Ovary (tissue), 9 donors: Measurements from ENCODE around the gene FDX1. TPM values are rescaled to one million over a fixed set of nuclear protein-coding genes. Genes with fewer than 3 reads are reported as not detected.

Source experiments
- DNase-seq, 5 donors: peaks; one replicate each; pipeline ENCODE4 v3.0.0-alpha.2; 2019 to 2020
- H3K27ac ChIP-seq, 2 donors: fragments of 200-600 bp; one replicate each; pipeline versions ENCODE4 v1.5.1 to v1.8.0; 2019 to 2022
- H3K27me3 ChIP-seq: fragments of 200-600 bp; one replicate; pipeline ENCODE4 v1.8.0; 2022
- H3K36me3 ChIP-seq: fragments of 200-600 bp; sonication (generic); one replicate; pipeline ENCODE4 v1.5.1; 2019
- H3K4me1 ChIP-seq: one replicate; pipeline ENCODE4 v1.8.1; 2013; ENCODE audit warnings: mild to moderate bottlenecking, moderate library complexity; ENCODE audit not compliant: insufficient read depth
- H3K4me3 ChIP-seq: fragments of 200-600 bp; sonication (generic); one replicate; pipeline ENCODE4 v1.5.1; 2017
- H3K9me3 ChIP-seq, 2 donors: fragments of 200-600 bp in 1 of 2; sonication (generic) in 1 of 2; one replicate each; pipeline versions ENCODE4 v1.5.1 to v1.8.1; 2013 to 2019; ENCODE audit warnings: mild to moderate bottlenecking in 1 of 2, moderate library complexity in 1 of 2
- EP300 ChIP-seq: sonication (generic); formaldehyde crosslinking; IDR thresholded peaks from one replicate; pipeline ENCODE4 v1.6.1; 2017; ENCODE audit warnings: antibody characterized with exemption
- POLR2A ChIP-seq: fragments of 450-650 bp; IDR thresholded peaks from one replicate; pipeline ENCODE4 v1.6.1; 2017; ENCODE audit warnings: antibody characterized with exemption, mild to moderate bottlenecking, moderate library complexity
- WGBS, 3 donors: extraction: QIAGEN DNeasy Blood & Tissue Kit in 1 of 3; methylation state at CpG; one replicate each; pipeline versions ENCODE4 v1.1.5 to v1.1.7; 2013 to 2017; 5-methylcytosine and 5-hydroxymethylcytosine counted together
- intact Hi-C, 4 donors: fragments of 100-400 bp; cut with DNase I; formaldehyde crosslinking; loops; one replicate each; pipeline versions ENCODE4 v1.11.0 to v1.15.1; 2022 to 2023
- polyA plus RNA-seq, 2 donors: library from polyadenylated mRNA; stranded (reverse); fragments of 200-250 nt in 1 of 2; fragments of 350-450 nt in 1 of 2; fragmentation: Illumina TruSeq in 1 of 2; extraction: RNeasy Lipid Tissue Mini Kit (QIAGEN cat#74804) in 1 of 2; gene quantifications; one replicate each; pipeline ENCODE4 v1.2.3, GENCODE V29; 2013 to 2014
- total RNA-seq, 7 donors: library from RNA; depleted of rRNA in 2 of 7; stranded (reverse); fragments of >200 nt in 2 of 7; fragmentation: NEBNext Ultra II Directional in 3 of 7; extraction: Animal tissue kit (Norgen Biotek cat#: 25700) in 3 of 7; gene quantifications; one replicate each; pipeline versions ENCODE4 v1.1.0 to v1.2.4, GENCODE V29; 2016 to 2023
- TF ChIP-seq, protein P1 (sequence below), 3 donors: fragments of 450-650 bp in 2 of 3; fragments of 200-600 bp in 1 of 3; IDR thresholded peaks; one replicate each; pipeline versions ENCODE4 v1.5.1 to v1.8.0; 2016 to 2022; ENCODE audit warnings: antibody characterized with exemption in 3 of 3, mild to moderate bottlenecking in 1 of 3
- donor health status: DM: no; HTN: no; CAD: no; lungs with moderate emphysema.
- donor health status: DM: no; HTN: no; CAD: no.
- donor health status: Bipolar disorder and iron deficiency.
- donor health status: DM: yes; HTN: yes; CAD: no.
- donor health status: DM: no; HTN: no; CAD: no.
- donor health status: DM: yes; HTN: yes; CAD: no.

FDX1 gene
- total and polyA plus RNA-seq, 9 donors, result 8.3 to 184 (median 13.1) TPM

DNA sequence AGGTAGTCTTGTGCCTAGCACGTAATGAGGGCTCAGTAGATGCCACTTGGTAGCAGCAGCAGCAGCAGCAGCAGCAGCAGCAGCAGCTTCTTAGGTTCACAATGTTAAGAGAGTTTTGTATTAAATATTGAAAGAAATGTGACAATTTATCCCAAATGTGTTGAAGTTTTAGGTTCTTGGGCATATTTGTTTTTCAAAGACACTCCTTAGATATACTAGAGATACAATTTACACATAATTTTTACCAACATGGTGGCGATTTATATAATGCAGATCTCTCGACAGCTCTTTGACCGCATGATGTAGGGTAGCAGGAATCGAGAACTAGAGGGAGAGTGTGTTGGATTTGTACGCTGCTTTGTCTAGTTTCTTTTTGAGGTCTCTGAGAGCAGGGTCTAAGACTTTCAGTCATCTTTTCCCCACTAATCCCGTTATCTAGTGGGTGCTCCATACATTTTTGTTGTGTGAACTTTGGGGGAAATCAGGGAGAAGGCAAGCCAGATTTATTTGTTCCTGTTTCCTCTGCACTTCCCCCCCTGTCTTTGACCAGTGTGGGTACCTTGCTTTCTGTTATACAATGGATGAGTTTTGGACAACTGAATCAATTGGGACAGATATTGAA, 1.4 kb downstream of the FDX1 start:
- Histone ChIP-seq H3K36me3 (no peaks in the 10 kb centered on the region), H3K4me1 (peaks cover 3% of the 10 kb centered on the region), H3K9me3 (no peaks in the 10 kb centered on the region), H3K27ac (no peak overlapping the region), H3K4me3 (peak overlapping the region; percentile 79), H3K27me3 (no peaks in the 10 kb centered on the region)
- 18 to 32% (median 27%) methylated on average over 7 of the region's 7 CpGs for WGBS, 3 donors
- DNase-seq, result no peak
- TF ChIP-seq, protein P1, sequence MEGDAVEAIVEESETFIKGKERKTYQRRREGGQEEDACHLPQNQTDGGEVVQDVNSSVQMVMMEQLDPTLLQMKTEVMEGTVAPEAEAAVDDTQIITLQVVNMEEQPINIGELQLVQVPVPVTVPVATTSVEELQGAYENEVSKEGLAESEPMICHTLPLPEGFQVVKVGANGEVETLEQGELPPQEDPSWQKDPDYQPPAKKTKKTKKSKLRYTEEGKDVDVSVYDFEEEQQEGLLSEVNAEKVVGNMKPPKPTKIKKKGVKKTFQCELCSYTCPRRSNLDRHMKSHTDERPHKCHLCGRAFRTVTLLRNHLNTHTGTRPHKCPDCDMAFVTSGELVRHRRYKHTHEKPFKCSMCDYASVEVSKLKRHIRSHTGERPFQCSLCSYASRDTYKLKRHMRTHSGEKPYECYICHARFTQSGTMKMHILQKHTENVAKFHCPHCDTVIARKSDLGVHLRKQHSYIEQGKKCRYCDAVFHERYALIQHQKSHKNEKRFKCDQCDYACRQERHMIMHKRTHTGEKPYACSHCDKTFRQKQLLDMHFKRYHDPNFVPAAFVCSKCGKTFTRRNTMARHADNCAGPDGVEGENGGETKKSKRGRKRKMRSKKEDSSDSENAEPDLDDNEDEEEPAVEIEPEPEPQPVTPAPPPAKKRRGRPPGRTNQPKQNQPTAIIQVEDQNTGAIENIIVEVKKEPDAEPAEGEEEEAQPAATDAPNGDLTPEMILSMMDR (IDR thresholded peaks at IDR 0.05), result no peak
- no peak for TF ChIP-seq POLR2A
- no peak for TF ChIP-seq EP300
- intact Hi-C loops, result loop anchor here in 3 of 4 donors (5.0 to 10.0 kb wide), 4 partner anchors 54 to 476 kb away; no protein-coding TSS in a partner anchor

DNA sequence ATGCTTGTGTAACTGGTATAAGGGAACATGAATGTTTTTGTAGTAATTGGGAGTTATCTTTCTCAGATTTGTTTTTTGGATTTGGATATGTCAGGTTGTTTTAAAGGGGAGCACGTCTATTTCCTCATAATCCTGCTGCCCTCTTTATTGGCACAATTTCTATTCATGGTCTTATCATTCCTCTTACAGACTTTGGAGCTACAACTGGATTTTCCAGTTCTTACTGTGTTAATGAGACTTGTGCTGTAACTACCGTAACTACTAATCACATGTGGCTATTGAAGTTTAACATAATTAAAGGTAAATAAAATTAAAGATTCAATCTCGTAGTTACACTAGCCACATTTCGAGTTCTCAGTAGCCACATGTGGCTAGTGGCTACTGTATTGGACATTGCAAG, 1.9 kb downstream of the FDX1 start:
- Histone ChIP-seq H3K27ac (no peak overlapping the region), H3K27me3 (no peaks in the 10 kb centered on the region), H3K4me3 (peak overlapping the region; percentile 79), H3K9me3 (no peaks in the 10 kb centered on the region), H3K36me3 (no peaks in the 10 kb centered on the region), H3K4me1 (peaks cover 3% of the 10 kb centered on the region)
- intact Hi-C loops, result loop anchor here in 3 of 4 donors (5.0 to 10.0 kb wide), 4 partner anchors 54 to 477 kb away; no protein-coding TSS in a partner anchor
- DNase-seq, result no peak
- TF ChIP-seq EP300, result no peak
- TF ChIP-seq, protein P1 (IDR thresholded peaks at IDR 0.05), result no peak
- no peak for TF ChIP-seq POLR2A
- WGBS, 3 donors, result 61 to 72% (median 63%) methylated on average over 4 of the region's 4 CpGs

DNA sequence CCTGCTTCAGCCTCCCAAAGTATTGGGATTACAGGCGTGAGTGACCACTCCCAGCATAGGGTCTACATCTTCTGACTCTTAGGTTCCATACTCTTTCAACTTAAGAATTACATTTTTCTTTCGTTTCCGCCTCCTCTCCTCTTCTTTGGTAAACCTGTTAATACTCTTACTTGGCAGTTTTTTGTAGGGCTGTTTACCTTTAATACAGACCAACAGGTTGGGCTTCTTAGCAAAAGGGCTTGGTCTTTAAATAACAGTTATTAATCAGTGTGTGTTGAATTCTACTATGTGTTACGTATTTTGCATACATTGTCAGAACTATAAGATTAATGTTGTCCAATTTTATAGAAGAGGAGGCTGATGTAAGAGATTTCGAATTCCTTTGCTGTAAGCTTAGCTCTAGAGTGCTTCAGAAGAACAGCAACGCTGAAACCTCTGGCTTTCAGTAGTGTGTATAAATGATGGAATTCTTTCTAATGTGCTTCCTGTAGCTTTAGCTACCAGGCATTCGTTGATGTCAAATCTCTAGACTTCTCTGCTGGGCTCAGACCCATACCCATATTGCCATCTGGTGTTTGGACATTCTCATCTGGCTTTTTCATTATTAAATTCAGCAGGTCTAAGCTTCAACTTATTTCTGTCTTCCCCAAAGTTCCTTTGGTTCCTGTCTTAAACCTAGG, 3.1 kb downstream of the FDX1 start:
- no peak for TF ChIP-seq EP300
- TF ChIP-seq, protein P1 (IDR thresholded peaks at IDR 0.05), result no peak
- TF ChIP-seq POLR2A, result no peak
- Histone ChIP-seq H3K4me3 (no peak overlapping the region), H3K36me3 (no peaks in the 10 kb centered on the region), H3K4me1 (peaks cover 3% of the 10 kb centered on the region), H3K9me3 (no peaks in the 10 kb centered on the region), H3K27me3 (no peaks in the 10 kb centered on the region), H3K27ac (no peak overlapping the region)
- DNase-seq, result no peak
- intact Hi-C loops, result loop anchor here in 3 of 4 donors (5.0 to 10.0 kb wide), 4 partner anchors 56 to 478 kb away; no protein-coding TSS in a partner anchor
- 81 to 85% (median 84%) methylated on average over 7 of the region's 7 CpGs for WGBS, 3 donors

DNA sequence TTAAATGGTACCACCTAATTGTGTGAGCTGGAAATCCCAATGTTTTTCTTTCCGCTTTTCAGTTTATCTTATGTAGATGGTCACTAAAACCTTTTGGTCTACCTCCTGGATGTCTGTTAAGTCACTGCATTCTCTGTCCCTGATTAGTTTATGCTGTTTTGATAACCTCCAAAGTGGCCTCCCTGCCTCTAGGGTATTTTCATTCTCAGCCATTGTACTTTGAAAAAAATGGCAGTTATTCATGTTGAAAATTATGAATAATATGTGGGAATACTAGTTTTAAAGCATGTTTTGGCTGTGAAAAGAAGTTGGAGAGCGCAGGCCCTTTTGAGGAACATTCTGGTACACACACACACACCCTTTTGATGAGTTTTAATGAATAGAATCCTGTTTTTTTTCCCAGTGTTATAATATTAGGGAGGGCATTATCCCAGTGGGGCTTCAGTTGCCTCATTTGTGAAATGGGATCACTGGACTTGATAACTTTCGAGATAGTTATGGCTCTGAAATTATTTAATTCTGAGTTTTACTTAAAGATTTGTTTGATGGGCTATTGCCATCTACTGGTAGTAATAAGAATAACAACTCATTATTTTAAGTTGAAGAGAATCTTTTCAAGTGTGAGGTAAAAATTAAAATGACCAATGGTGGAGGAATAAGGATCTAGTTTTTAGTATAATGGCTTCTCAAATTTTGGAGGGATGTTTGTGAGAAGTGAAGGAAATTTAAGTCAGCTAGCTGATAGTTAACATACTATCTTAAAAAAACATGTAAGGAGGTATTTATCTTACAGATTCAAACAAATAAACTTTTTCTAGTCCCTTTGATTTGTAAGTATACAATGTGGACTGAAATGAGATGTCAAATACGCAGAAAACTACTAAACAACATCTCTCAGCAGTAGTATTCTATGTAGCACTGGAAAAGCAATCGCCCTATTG, 3.9 kb downstream of the FDX1 start:
- H3K4me3 ChIP-seq, result no peak overlapping the region
- H3K27ac ChIP-seq, result no peak overlapping the region
- intact Hi-C loops, result loop anchor here in 3 of 4 donors (5.0 to 10.0 kb wide), 4 partner anchors 56 to 479 kb away; no protein-coding TSS in a partner anchor
- 62 to 71% (median 69%) methylated on average over 5 of the region's 5 CpGs for WGBS, 3 donors
- TF ChIP-seq POLR2A (no peak), EP300 (no peak)
- TF ChIP-seq, protein P1 (IDR thresholded peaks at IDR 0.05), result peak in 2 of 3 donors; percentile 50 to 52
- no peak for DNase-seq
- H3K4me1 ChIP-seq, result peaks cover 3% of the 10 kb centered on the region
- H3K36me3 ChIP-seq, result no peaks in the 10 kb centered on the region
- H3K27me3 ChIP-seq, result no peaks in the 10 kb centered on the region
- H3K9me3 ChIP-seq, result no peaks in the 10 kb centered on the region
